ENCODE data around the gene SF3B5. TPM values are rescaled to one million over a fixed set of nuclear protein-coding genes. Genes with fewer than 3 reads are reported as not detected.
"Not testable (repeated sequence)": the region's sequence is repeated elsewhere in the genome, so short reads cannot be mapped to it uniquely, and the experiment has no call there.

SF3B5 gene
- polyA plus RNA-seq, 3 donors from 2014 or later, result 346 to 550 (median 357) TPM

GRCh38 chr6:144044989-144045388 is 50.4 kb downstream of the SF3B5 start:
- not testable (repeated sequence) for DNase-seq; H3K36me3 Mint-ChIP-seq; H3K9me3 Mint-ChIP-seq; H3K27ac Mint-ChIP-seq; H3K27me3 Mint-ChIP-seq (ENCODE audit: low read depth in 3 of 3); H3K4me3 Mint-ChIP-seq; H3K4me1 Mint-ChIP-seq

Other genes with a start within 250 kb of the SF3B5 start
- not detected for gene ZC2HC1B, start 231.1 kb downstream of the SF3B5 start, polyA plus RNA-seq
- gene PLAGL1, start 87.3 kb downstream of the SF3B5 start, polyA plus RNA-seq, result 1 to 10 TPM in 2 of 3 donors, not detected in 1; 2.4 to 2.9 TPM
- gene STX11, start 54.9 kb upstream of the SF3B5 start, polyA plus RNA-seq, result 10 to 100 TPM; 28.7 to 42.6 (median 36.0) TPM
- 100 to 1,000 TPM in 1 of 3 donors, 10 to 100 TPM in 2; 40.5 to 261 (median 67.6) TPM for gene UTRN, start 189.8 kb upstream of the SF3B5 start, polyA plus RNA-seq

Measured in immature natural killer cell (primary cell).